ENCODE measurements around the gene ZSCAN29.
"Not testable (repeated sequence)": the region's sequence is repeated elsewhere in the genome, so short reads cannot be mapped to it uniquely, and the experiment has no call there.

ZSCAN29 gene

GRCh38 chr15:43370975-43371974 lies at the start of gene ZSCAN29, which contains the start of gene TUBGCP4:
TSS of gene ZSCAN29 (minus strand) at chr15:43371043. CDS start at chr15:43369913, 1,130 bp downstream.
TSS of gene TUBGCP4 (plus strand) at chr15:43371101. CDS start at chr15:43371355, 254 bp downstream.
- peak; percentile 67 for DNase-seq (ENCODE audit: low read depth)

- no peak for DNase-seq (ENCODE audit: low read depth)
Measured at GRCh38 chr15:43420435-43420834, 49.6 kb upstream of the ZSCAN29 start.

- DNase-seq (ENCODE audit: low read depth) = no peak
Measured at GRCh38 chr15:43414196-43414595, 43.4 kb upstream of the ZSCAN29 start.

GRCh38 chr15:43412096-43412495 lies 41.3 kb upstream of the ZSCAN29 start:
- no peak for DNase-seq (ENCODE audit: low read depth)

GRCh38 chr15:43410572-43411214 lies 39.9 kb upstream of the ZSCAN29 start:
- no peak for DNase-seq (ENCODE audit: low read depth)

GRCh38 chr15:43408789-43409188 lies 37.9 kb upstream of the ZSCAN29 start:
- DNase-seq (ENCODE audit: low read depth) = no peak

- no peak for DNase-seq (ENCODE audit: low read depth)
Measured at GRCh38 chr15:43406808-43407207, 36.0 kb upstream of the ZSCAN29 start.

GRCh38 chr15:43406189-43406588 lies 35.3 kb upstream of the ZSCAN29 start:
- DNase-seq (ENCODE audit: low read depth) = no peak

- no peak for DNase-seq (ENCODE audit: low read depth)
Measured at GRCh38 chr15:43404130-43404529, 33.3 kb upstream of the ZSCAN29 start.

- no peak for DNase-seq (ENCODE audit: low read depth)
Measured at GRCh38 chr15:43403616-43404015, 32.8 kb upstream of the ZSCAN29 start.

GRCh38 chr15:43402255-43402654 lies 31.4 kb upstream of the ZSCAN29 start:
- DNase-seq (ENCODE audit: low read depth) = no peak

GRCh38 chr15:43393592-43393991 lies 22.7 kb upstream of the ZSCAN29 start:
- DNase-seq (ENCODE audit: low read depth) = not testable (repeated sequence)

GRCh38 chr15:43390723-43391122 lies 19.9 kb upstream of the ZSCAN29 start:
- no peak for DNase-seq (ENCODE audit: low read depth)

GRCh38 chr15:43383070-43383469 lies 12.2 kb upstream of the ZSCAN29 start:
- DNase-seq (ENCODE audit: low read depth) = no peak

GRCh38 chr15:43382310-43382709 lies 11.5 kb upstream of the ZSCAN29 start:
- DNase-seq (ENCODE audit: low read depth) = no peak

GRCh38 chr15:43378601-43379000 lies 7.8 kb upstream of the ZSCAN29 start:
- no peak for DNase-seq (ENCODE audit: low read depth)

- DNase-seq (ENCODE audit: low read depth) = no peak
Measured at GRCh38 chr15:43376017-43376705, 5.3 kb upstream of the ZSCAN29 start.

GRCh38 chr15:43370310-43370974 lies 401 bp downstream of the ZSCAN29 start:
- DNase-seq (ENCODE audit: low read depth) = no peak

GRCh38 chr15:43361313-43361903 lies 9.4 kb downstream of the ZSCAN29 start:
- no peak for DNase-seq (ENCODE audit: low read depth)

GRCh38 chr15:43360821-43361220 lies 10.0 kb downstream of the ZSCAN29 start:
- DNase-seq (ENCODE audit: low read depth) = no peak

GRCh38 chr15:43352693-43353382 lies 18.0 kb downstream of the ZSCAN29 start:
- DNase-seq (ENCODE audit: low read depth) = no peak

All from stimulated activated CD8-positive, alpha-beta memory T cell treated with anti-CD3 and anti-CD28 coated beads, Interleukin-12 subunit alpha, Interleukin-12 subunit beta, amount 100 ng/mL, for 4 hours (primary cell).